IMR-90 (cell line): ENCODE measurements around the gene DYNLT4. TPM values are rescaled to one million over a fixed set of nuclear protein-coding genes. Genes with fewer than 3 reads are reported as not detected.

ENCODE experiments used
- ATAC-seq: fragments of 200-7000 bp; cut with Tn5 transposase; 2 replicates; pipeline ENCODE4 v1.9.1; 2020; ENCODE audit warnings: low read depth, mild to moderate bottlenecking, moderate library complexity
- BruUV-seq: library from RNA; stranded (reverse); fragments of 400-500 nt; replicated peaks from 2 replicates; lab custom pipeline; 2021; lab: Mats Ljungman, UMichigan
- CTCF ChIA-PET: fragments of 300-600 bp; formaldehyde crosslinking; extraction: SDS; loops from one replicate; lab custom pipeline; 2021; ENCODE audit warnings: antibody characterized with exemption; lab: Yijun Ruan, JAX
- POLR2A ChIA-PET: fragments of 300-600 bp; sonication (Branson Sonifier 250); formaldehyde crosslinking; loops from one replicate; lab custom pipeline; 2022; ENCODE audit warnings: antibody characterized with exemption; ENCODE audit not compliant: unreplicated experiment; lab: Charles Lee
- DNase-seq: peaks from one replicate; pipeline ENCODE4 v3.0.0; 2013
- H2AFZ ChIP-seq: replicated peaks from 2 replicates; pipeline ENCODE3; 2013; ENCODE audit warnings: low read length, mild to moderate bottlenecking; ENCODE audit not compliant: poor library complexity
- H2AK5ac ChIP-seq: 2 replicates; pipeline ENCODE4 v1.6.1; 2013; ENCODE audit warnings: low read depth, low read length, inconsistent platforms
- H2AK9ac ChIP-seq: replicated peaks from 2 replicates; pipeline ENCODE3; 2013; ENCODE audit warnings: mild to moderate bottlenecking, low read depth, low read length, moderate library complexity; ENCODE audit not compliant: poor library complexity
- H2BK120ac ChIP-seq: 2 replicates; pipeline ENCODE4 v1.6.1; 2013; ENCODE audit warnings: low read depth, low read length, inconsistent platforms
- H2BK15ac ChIP-seq: 3 replicates; pipeline ENCODE4 v1.6.1; 2013; ENCODE audit warnings: low read depth, low read length, inconsistent platforms
- H2BK20ac ChIP-seq: 2 replicates; pipeline ENCODE4 v1.6.1; 2013; ENCODE audit warnings: low read depth, mild to moderate bottlenecking, inconsistent platforms, low read length, moderate library complexity
- H2BK5ac ChIP-seq: 2 replicates; pipeline ENCODE4 v1.6.1; 2013; ENCODE audit warnings: mild to moderate bottlenecking, low read depth, low read length, inconsistent platforms; ENCODE audit not compliant: poor library complexity, severe bottlenecking
- H3K14ac ChIP-seq: replicated peaks from 2 replicates; pipeline ENCODE4 v1.6.1; 2013; ENCODE audit warnings: low read depth, low read length, inconsistent platforms
- H3K18ac ChIP-seq: 2 replicates; pipeline ENCODE4 v1.6.1; 2013; ENCODE audit warnings: low read depth, low read length, control low read depth
- H3K23ac ChIP-seq: 2 replicates; pipeline ENCODE4 v1.6.1; 2013; ENCODE audit warnings: low read depth, low read length, inconsistent platforms
- H3K27ac ChIP-seq: 2 replicates; pipeline ENCODE4 v1.5.1; 2013; ENCODE audit warnings: mild to moderate bottlenecking, control low read depth, low read length; ENCODE audit not compliant: insufficient read depth
- H3K27me3 ChIP-seq: 2 replicates; pipeline ENCODE4 v1.6.1; 2013; ENCODE audit warnings: low read length; ENCODE audit not compliant: control insufficient read depth, insufficient read depth
- H3K36me3 ChIP-seq: 2 replicates; pipeline ENCODE4 v1.6.1; 2013; ENCODE audit warnings: low read length, mixed read lengths; ENCODE audit not compliant: control insufficient read depth, insufficient read depth
- H3K4ac ChIP-seq: 2 replicates; pipeline ENCODE4 v1.6.1; 2013; ENCODE audit warnings: low read depth, low read length, inconsistent platforms
- H3K4me1 ChIP-seq: 2 replicates; pipeline ENCODE4 v1.6.1; 2013; ENCODE audit warnings: low read length, mixed read lengths; ENCODE audit not compliant: control insufficient read depth, insufficient read depth
- H3K4me2 ChIP-seq: 2 replicates; pipeline ENCODE4 v1.6.1; 2013; ENCODE audit warnings: low read depth, mild to moderate bottlenecking, control low read depth, low read length, moderate library complexity
- H3K4me3 ChIP-seq: 2 replicates; pipeline ENCODE4 v1.5.1; 2013; ENCODE audit warnings: low read depth, mild to moderate bottlenecking, control low read depth, low read length, moderate library complexity; ENCODE audit not compliant: insufficient read depth
- H3K56ac ChIP-seq: 2 replicates; pipeline ENCODE4 v1.6.1; 2013; ENCODE audit warnings: low read length, inconsistent platforms; ENCODE audit not compliant: insufficient read depth; ENCODE audit errors: extremely low read depth
- H3K79me1 ChIP-seq, 2 experiments: 2 replicates each; pipeline ENCODE4 v1.6.1; 2013; ENCODE audit warnings: low read length in 2 of 2, inconsistent platforms in 1 of 2, low read depth in 1 of 2
- H3K9ac ChIP-seq: 2 replicates; pipeline ENCODE4 v1.6.1; 2013; ENCODE audit warnings: low read depth, low read length, control low read depth
- H3K9me1 ChIP-seq: 2 replicates; pipeline ENCODE4 v1.6.1; 2013; ENCODE audit warnings: low read length, inconsistent platforms; ENCODE audit not compliant: insufficient read depth
- H3K9me3 ChIP-seq: 2 replicates; pipeline ENCODE4 v1.6.1; 2013; ENCODE audit warnings: low read length; ENCODE audit not compliant: control insufficient read depth, insufficient read depth
- H4K20me1 ChIP-seq: 2 replicates; pipeline ENCODE4 v1.6.1; 2013; ENCODE audit warnings: low read length, inconsistent platforms; ENCODE audit not compliant: insufficient read depth
- H4K5ac ChIP-seq: 2 replicates; pipeline ENCODE4 v1.6.1; 2013; ENCODE audit warnings: mild to moderate bottlenecking, low read depth, low read length, control low read depth
- H4K8ac ChIP-seq, 2 experiments: 2 replicates each; pipeline ENCODE4 v1.6.1; 2013; ENCODE audit warnings: low read depth in 2 of 2, low read length in 2 of 2, control low read depth in 1 of 2, inconsistent platforms in 1 of 2
- H4K91ac ChIP-seq: 2 replicates; pipeline ENCODE4 v1.6.1; 2013; ENCODE audit warnings: low read depth, low read length, inconsistent platforms; ENCODE audit not compliant: insufficient read depth
- CEBPB ChIP-seq: IDR thresholded peaks from 2 replicates; pipeline ENCODE4 v1.6.1; 2012; ENCODE audit warnings: low read depth, low read length, improper control_type of control experiment
- CHD1 ChIP-seq: IDR thresholded peaks from 2 replicates; pipeline ENCODE4 v1.6.1; 2012; ENCODE audit warnings: low read depth, low read length, improper control_type of control experiment
- ELK1 ChIP-seq: fragments of 150-350 bp; IDR thresholded peaks from 2 replicates; pipeline ENCODE4 v1.6.1; 2016; ENCODE audit warnings: low read depth, mild to moderate bottlenecking, low read length, moderate library complexity, borderline replicate concordance
- MAZ ChIP-seq: IDR thresholded peaks from 2 replicates; pipeline ENCODE4 v1.6.1; 2012; ENCODE audit warnings: low read depth, mild to moderate bottlenecking, low read length, improper control_type of control experiment, moderate library complexity, borderline replicate concordance
- POLR2A ChIP-seq: IDR thresholded peaks from 2 replicates; pipeline ENCODE4 v1.6.1; 2012; ENCODE audit warnings: mild to moderate bottlenecking, low read depth, low read length
- RAD21 ChIP-seq: IDR thresholded peaks from 2 replicates; pipeline ENCODE4 v1.6.1; 2012; ENCODE audit warnings: low read length, improper control_type of control experiment
- RCOR1 ChIP-seq: IDR thresholded peaks from 2 replicates; pipeline ENCODE4 v1.6.1; 2012; ENCODE audit warnings: mild to moderate bottlenecking, low read length, improper control_type of control experiment; ENCODE audit not compliant: insufficient replicate concordance
- RFX5 ChIP-seq: IDR thresholded peaks from 2 replicates; pipeline ENCODE4 v1.8.0; 2012; ENCODE audit warnings: low read depth, mild to moderate bottlenecking, low read length, moderate library complexity
- SMC3 ChIP-seq: fragments of 150-350 bp; IDR thresholded peaks from 2 replicates; pipeline ENCODE4 v1.6.1; 2016; ENCODE audit warnings: low read depth, mild to moderate bottlenecking, antibody characterized with exemption, low read length, moderate library complexity
- USF2 ChIP-seq: fragments of 150-350 bp; IDR thresholded peaks from 2 replicates; pipeline ENCODE4 v1.6.1; 2017; ENCODE audit warnings: mild to moderate bottlenecking, antibody characterized with exemption, low read length, low read depth
- WGBS, 2 experiments: methylation state at CpG; one replicate each; pipeline versions ENCODE4 v1.1.5 to v1.1.7; 2013; ENCODE audit warnings: missing lambda C conversion rate in 2 of 2; ENCODE audit not compliant: insufficient read length in 1 of 2; ENCODE audit errors: extremely low coverage in 2 of 2; 5-methylcytosine and 5-hydroxymethylcytosine counted together
- dilution Hi-C: fragments of 300-500 bp; cut with HindIII; formaldehyde crosslinking; loops from one replicate; pipeline ENCODE4 v1.14.3; 2018; ENCODE audit warnings: low sequenced_read_pairs; ENCODE audit not compliant: unreplicated experiment
- in situ Hi-C: fragments of 300-500 bp; cut with MboI; formaldehyde crosslinking; loops from 3 replicates; pipeline ENCODE4 v1.14.3; 2019; ENCODE audit warnings: low sequenced_read_pairs, inconsistent platforms, mixed read lengths
- intact Hi-C: fragments of 100-400 bp; cut with micrococcal nuclease; formaldehyde crosslinking; loops from 2 replicates; pipeline ENCODE4 v1.10.0; 2022
- polyA plus RNA-seq, 3 experiments: library from polyadenylated mRNA; depleted of rRNA; stranded (reverse); fragments of >200 nt; gene quantifications; 2 replicates each; pipeline ENCODE4 v1.2.3, GENCODE V29; 2012; ENCODE audit warnings: low replicate concordance in 1 of 3
- total RNA-seq: library from RNA; depleted of rRNA; stranded (reverse); fragments of >200 nt; gene quantifications from 2 replicates; pipeline ENCODE4 v1.2.3, GENCODE V29; 2012

The DYNLT4 gene
- total and polyA plus RNA-seq, 2 of the 4 experiments (the other 2 are of a cell fraction): not detected

- TF ChIP-seq USF2: peak; percentile 28; the same call in 1 of the 2 replicates
Measured at GRCh38 chr1:44786138-44786840, 20.9 kb downstream of the DYNLT4 start (continued).

- H4K20me1 ChIP-seq: 0 out of 2 replicates have a peak, but pooled peaks cover 7% of the 10 kb centered on the region
- no peak overlapping the region for H4K5ac ChIP-seq
- peaks cover 8% of the 10 kb centered on the region; the same call in 1 of the 2 replicates for H3K4me1 ChIP-seq
- no peak overlapping the region for H3K18ac ChIP-seq
- H3K4ac ChIP-seq: 0 out of 2 replicates have a peak overlapping the region, but pooled peaks have one; percentile 21
- ATAC-seq (no peak), DNase-seq (no peak)
- no peak overlapping the region for H2BK20ac ChIP-seq
- CTCF ChIA-PET: interaction anchor here (1.4 kb wide), 1 partner anchor 14 kb away, joined by 9 read pairs; the partner anchor contains the start of gene PLK3
- H2BK120ac ChIP-seq: no peak overlapping the region; the same call in 1 of the 2 replicates
- H3K36me3 ChIP-seq: peaks cover 8% of the 10 kb centered on the region
- peak overlapping the region; percentile 80; the same call in 1 of the 2 replicates for H2AK5ac ChIP-seq
- no peak overlapping the region for H3K56ac ChIP-seq
- no peaks in the 10 kb centered on the region; the same call in 1 of the 2 replicates for H3K27me3 ChIP-seq
- 0 out of 2 replicates have a peak, but pooled peaks cover 4% of the 10 kb centered on the region for H3K9me1 ChIP-seq
- peak overlapping the region; percentile 51 for H3K23ac ChIP-seq
- no peak overlapping the region for H2AK9ac ChIP-seq
- no peak overlapping the region for H3K9ac ChIP-seq
- H3K4me3 ChIP-seq: no peak overlapping the region
- WGBS, 2 experiments: no CpG with 5 or more reads among the region's 11 CpGs
- dilution Hi-C loops (no loop called here), in situ Hi-C loops (no loop called here), intact Hi-C loops (no loop called here)
- no peak overlapping the region for H3K27ac ChIP-seq
- H3K4me2 ChIP-seq: peak overlapping the region; percentile 58; the same call in 1 of the 2 replicates
- H4K8ac ChIP-seq: peak overlapping the region in 1 of 2 experiments; percentile 79; a peak in 1 of 4 replicates
- H3K14ac ChIP-seq: no peak overlapping the region
- no TSS peak for BruUV-seq
- H2AFZ ChIP-seq: peak overlapping the region; percentile 95
- no peaks in the 10 kb centered on the region for H3K9me3 ChIP-seq
- POLR2A ChIA-PET: no interaction called here
- no peak overlapping the region for H2BK15ac ChIP-seq
- H3K79me1 ChIP-seq: peaks cover 0 to 7% of the 10 kb centered on the region in 2 experiments; a peak in 2 of 4 replicates
- H2BK5ac ChIP-seq: no peak overlapping the region
- no peak overlapping the region for H4K91ac ChIP-seq
- TF ChIP-seq SMC3 (no peak), RFX5 (no peak), RCOR1 (no peak), USF2 (no peak), MAZ (no peak), ELK1 (no peak), POLR2A (no peak), CEBPB (no peak), CHD1 (no peak), RAD21 (no peak)
Measured at GRCh38 chr1:44785501-44786137, 21.5 kb downstream of the DYNLT4 start.
